Thoracic aorta (tissue), 2 donors: ENCODE data around the gene DYNC1I1. TPM values are rescaled to one million over a fixed set of nuclear protein-coding genes. Genes with fewer than 3 reads are reported as not detected.

Experiments used
- ATAC-seq: fragments of 150-250 bp; one replicate; pipeline ENCODE4 v1.8.0; 2017; ENCODE audit warnings: low read depth; ENCODE audit not compliant: insufficient number of reproducible peaks, low FRiP score
- DNase-seq: peaks from one replicate; pipeline ENCODE4 v3.0.0-alpha.2; 2020; ENCODE audit warnings: low spot score
- H3K27ac ChIP-seq, 2 donors: fragments of 200-600 bp; sonication (generic); 1 replicate in 1 of 2; 2 replicates in 1 of 2; pipeline ENCODE4 v1.5.1; 2016; ENCODE audit warnings: mild to moderate bottlenecking in 2 of 2, moderate library complexity in 2 of 2
- H3K27me3 ChIP-seq: fragments of 200-600 bp; sonication (generic); replicated peaks from 2 replicates; pipeline ENCODE4 v1.6.0; 2016; ENCODE audit warnings: mild to moderate bottlenecking; ENCODE audit not compliant: insufficient read depth
- H3K36me3 ChIP-seq: fragments of 200-600 bp; sonication (generic); one replicate; pipeline ENCODE4 v1.5.1; 2016
- H3K4me1 ChIP-seq, 2 donors: fragments of 200-600 bp; sonication (generic); 1 replicate in 1 of 2; 2 replicates in 1 of 2; pipeline versions ENCODE4 v1.5.1 to v1.6.0; 2016; ENCODE audit warnings: low read depth in 2 of 2, mild to moderate bottlenecking in 1 of 2; ENCODE audit not compliant: control insufficient read depth in 1 of 2
- H3K4me3 ChIP-seq: fragments of 200-600 bp; sonication (generic); 2 replicates; pipeline ENCODE4 v1.5.1; 2016; ENCODE audit warnings: mild to moderate bottlenecking
- H3K9me3 ChIP-seq: fragments of 200-600 bp; sonication (generic); 2 replicates; pipeline ENCODE4 v1.5.1; 2016
- CTCF ChIP-seq: fragments of 200-600 bp; sonication (generic); IDR thresholded peaks from one replicate; pipeline ENCODE4 v1.5.1; 2019; ENCODE audit warnings: antibody characterized with exemption
- total RNA-seq, 2 donors: library from RNA; depleted of rRNA; stranded (reverse); fragments of >200 nt; gene quantifications; one replicate each; pipeline versions ENCODE4 v1.1.0 to v1.2.3, GENCODE V29; 2016

The DYNC1I1 gene
- total RNA-seq, 2 donors from 2014 or later: 24.6 to 69.1 TPM

- ATAC-seq: no peak
- no peak for TF ChIP-seq CTCF
- no peak for DNase-seq
- Histone ChIP-seq H3K27ac (no peak overlapping the region), H3K9me3 (no peaks in the 10 kb centered on the region), H3K4me3 (no peak overlapping the region), H3K4me1 (peaks cover 7 to 20% of the 10 kb centered on the region in 2 donors), H3K36me3 (no peaks in the 10 kb centered on the region), H3K27me3 (no peaks in the 10 kb centered on the region)
These were observed 317.2 kb downstream of the DYNC1I1 start for GRCh38 chr7:96089511-96089910.

- TF ChIP-seq CTCF: no peak
- no peak for DNase-seq
- Histone ChIP-seq H3K27ac (no peak overlapping the region), H3K27me3 (no peaks in the 10 kb centered on the region), H3K9me3 (no peaks in the 10 kb centered on the region), H3K4me1 (peaks cover 0 to 8% of the 10 kb centered on the region in 2 donors), H3K4me3 (no peak overlapping the region), H3K36me3 (no peaks in the 10 kb centered on the region)
- no peak for ATAC-seq
These were observed 318.4 kb downstream of the DYNC1I1 start for GRCh38 chr7:96090756-96091155.

DNA sequence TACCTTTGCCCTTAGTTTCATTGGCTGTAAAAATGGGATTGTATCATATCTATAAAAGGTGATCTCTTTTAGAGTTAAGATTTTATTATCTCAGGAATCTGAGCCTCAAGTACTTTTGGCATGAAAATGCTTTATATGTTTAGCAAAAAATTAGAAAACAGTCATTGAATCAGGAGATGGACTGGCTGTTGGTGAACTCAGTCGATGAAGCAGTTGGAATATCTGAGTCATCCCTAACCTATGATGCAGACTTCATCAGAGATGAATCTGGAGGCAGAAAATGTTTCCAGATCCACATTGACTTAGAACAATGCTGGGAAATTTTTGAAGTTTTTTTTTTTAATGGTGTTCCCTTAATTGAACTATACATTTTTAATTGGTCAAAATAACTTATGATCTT, 321.1 kb downstream of the DYNC1I1 start:
- no peak overlapping the region for H3K4me3 ChIP-seq
- H3K27me3 ChIP-seq: no peaks in the 10 kb centered on the region
- no peaks in the 10 kb centered on the region for H3K9me3 ChIP-seq
- H3K36me3 ChIP-seq: no peaks in the 10 kb centered on the region
- ATAC-seq (no peak), DNase-seq (no peak)
- TF ChIP-seq CTCF: no peak
- H3K27ac ChIP-seq: no peak overlapping the region
- peaks cover 0 to 8% of the 10 kb centered on the region in 2 donors for H3K4me1 ChIP-seq

DNA sequence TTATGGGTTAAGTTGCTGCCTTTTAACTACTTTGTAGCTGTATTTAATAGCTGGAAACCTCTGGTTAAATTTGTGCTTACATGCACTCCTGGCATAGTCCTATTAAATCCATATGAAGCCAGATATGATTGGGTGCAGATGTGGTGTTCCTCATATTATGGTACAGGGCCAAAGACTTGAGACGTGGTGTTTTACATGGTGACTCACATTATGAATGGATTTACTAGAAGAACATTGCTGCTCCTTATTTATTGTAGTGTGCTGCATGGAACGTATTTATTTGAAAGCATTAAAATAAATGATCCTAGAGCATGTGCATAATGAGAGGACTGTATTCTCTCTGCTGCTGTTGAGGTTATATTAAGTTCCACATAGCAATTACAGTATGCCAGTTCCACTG, 325.5 kb downstream of the DYNC1I1 start:
- Histone ChIP-seq H3K36me3 (no peaks in the 10 kb centered on the region), H3K27ac (no peak overlapping the region), H3K9me3 (no peaks in the 10 kb centered on the region), H3K4me3 (no peak overlapping the region), H3K4me1 (peaks cover 0 to 8% of the 10 kb centered on the region in 2 donors), H3K27me3 (no peaks in the 10 kb centered on the region)
- no peak for DNase-seq
- ATAC-seq: no peak
- TF ChIP-seq CTCF: no peak

DNA sequence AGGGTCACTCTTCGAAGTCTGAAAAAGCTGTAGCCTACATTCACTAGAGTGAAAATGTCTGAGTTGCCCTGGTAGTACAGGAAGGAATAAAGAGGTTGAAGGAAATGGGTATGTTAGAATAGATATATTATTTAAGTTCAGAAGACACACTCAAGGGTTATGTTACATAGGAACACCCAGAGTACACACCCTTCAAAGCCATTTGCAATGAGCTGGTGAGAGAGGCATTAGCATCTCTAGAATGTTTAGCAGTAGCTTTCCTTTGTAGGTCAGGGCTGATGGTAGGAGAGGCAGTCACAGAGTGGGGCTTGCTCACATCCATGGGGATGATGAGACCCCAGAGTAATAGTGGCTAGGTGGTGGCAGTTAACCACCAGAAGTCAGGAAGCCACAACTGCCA, 328.4 kb downstream of the DYNC1I1 start:
- H3K9me3 ChIP-seq: no peaks in the 10 kb centered on the region
- no peaks in the 10 kb centered on the region for H3K4me1 ChIP-seq
- no peak overlapping the region for H3K27ac ChIP-seq
- ATAC-seq: no peak
- no peak overlapping the region for H3K4me3 ChIP-seq
- no peaks in the 10 kb centered on the region for H3K27me3 ChIP-seq
- TF ChIP-seq CTCF: no peak
- DNase-seq: no peak
- no peaks in the 10 kb centered on the region for H3K36me3 ChIP-seq
